Peyer's patch (tissue), 4 donors: ENCODE data around the gene ATXN2.

Experiments used
- POLR2A ChIP-seq, 2 donors: fragments of 450-650 bp; IDR thresholded peaks; one replicate each; pipeline ENCODE4 v1.5.1; 2017; ENCODE audit warnings: antibody characterized with exemption in 2 of 2, mild to moderate bottlenecking in 2 of 2, moderate library complexity in 2 of 2
- TF ChIP-seq, protein P1 (sequence below), 6 experiments: fragments of 450-650 bp in 4 of 6; fragments of 200-600 bp in 2 of 6; sonication (generic) in 1 of 6; IDR thresholded peaks; one replicate each; pipeline ENCODE4 v1.5.1; 2017 to 2019; ENCODE audit warnings: antibody characterized with exemption in 6 of 6, mild to moderate bottlenecking in 3 of 6, moderate library complexity in 1 of 6

DNA sequence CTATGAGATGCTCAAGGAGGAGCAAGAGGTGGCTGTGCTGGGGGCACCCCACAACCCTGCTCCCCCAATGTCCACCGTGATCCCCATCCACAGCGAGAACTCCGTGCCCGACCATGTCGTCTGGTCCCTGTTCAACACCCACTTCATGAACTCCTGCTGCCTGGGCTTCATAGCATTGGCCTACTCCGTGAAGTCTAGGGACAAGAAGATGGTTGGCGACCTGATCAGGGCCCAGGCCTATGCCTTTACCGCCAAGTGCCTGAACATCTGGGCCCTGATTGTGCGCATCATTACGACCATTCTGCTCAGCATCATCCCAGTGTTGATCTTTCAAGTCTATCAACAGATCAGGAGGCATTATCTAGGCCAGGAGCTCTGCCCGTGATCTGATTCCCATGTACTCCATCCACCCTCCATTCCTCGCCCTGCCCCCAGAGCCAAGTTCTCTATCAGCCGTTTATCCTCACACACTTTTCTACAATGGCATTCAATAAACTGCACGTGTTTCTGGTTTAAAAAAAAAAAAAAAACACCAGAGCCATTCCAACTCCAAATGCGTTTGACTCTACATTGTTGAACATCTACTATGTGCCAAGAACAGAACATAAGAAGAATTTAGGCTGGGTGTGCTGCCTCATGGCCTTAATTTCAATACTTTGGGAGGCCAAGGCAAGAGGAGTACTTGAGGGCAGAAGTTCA is 17.5 kb downstream of the ATXN2 start:
- TF ChIP-seq POLR2A (IDR thresholded peaks at IDR 0.05), result no peak
- TF ChIP-seq, protein P1, sequence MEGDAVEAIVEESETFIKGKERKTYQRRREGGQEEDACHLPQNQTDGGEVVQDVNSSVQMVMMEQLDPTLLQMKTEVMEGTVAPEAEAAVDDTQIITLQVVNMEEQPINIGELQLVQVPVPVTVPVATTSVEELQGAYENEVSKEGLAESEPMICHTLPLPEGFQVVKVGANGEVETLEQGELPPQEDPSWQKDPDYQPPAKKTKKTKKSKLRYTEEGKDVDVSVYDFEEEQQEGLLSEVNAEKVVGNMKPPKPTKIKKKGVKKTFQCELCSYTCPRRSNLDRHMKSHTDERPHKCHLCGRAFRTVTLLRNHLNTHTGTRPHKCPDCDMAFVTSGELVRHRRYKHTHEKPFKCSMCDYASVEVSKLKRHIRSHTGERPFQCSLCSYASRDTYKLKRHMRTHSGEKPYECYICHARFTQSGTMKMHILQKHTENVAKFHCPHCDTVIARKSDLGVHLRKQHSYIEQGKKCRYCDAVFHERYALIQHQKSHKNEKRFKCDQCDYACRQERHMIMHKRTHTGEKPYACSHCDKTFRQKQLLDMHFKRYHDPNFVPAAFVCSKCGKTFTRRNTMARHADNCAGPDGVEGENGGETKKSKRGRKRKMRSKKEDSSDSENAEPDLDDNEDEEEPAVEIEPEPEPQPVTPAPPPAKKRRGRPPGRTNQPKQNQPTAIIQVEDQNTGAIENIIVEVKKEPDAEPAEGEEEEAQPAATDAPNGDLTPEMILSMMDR (IDR thresholded peaks at IDR 0.05), result no peak
